ENCODE results near the gene CYP39A1. TPM values are rescaled to one million over a fixed set of nuclear protein-coding genes. Genes with fewer than 3 reads are reported as not detected.

CYP39A1 gene
- polyA plus RNA-seq, 2 of the 4 experiments (the other 2 are of a cell fraction) = 0.26 to 0.78 TPM

- H3K4me3 ChIP-seq = no peak overlapping the region
- H3K4me2 ChIP-seq = no peak overlapping the region
- H3K27ac ChIP-seq = no peak overlapping the region
- WGBS (ENCODE audit: missing lambda C conversion rate) = 60% methylated on average over 3 of the region's 3 CpGs
- H3K4me1 ChIP-seq = no peaks in the 10 kb centered on the region
- CTCF ChIA-PET = no interaction called here
- H3K9me3 ChIP-seq = no peaks in the 10 kb centered on the region
- POLR2A ChIA-PET = no interaction called here
- ATAC-seq (no peak), FAIRE-seq (no peak), DNase-seq (ENCODE audit: low read depth in 1 of 2, low spot score in 1 of 2) (no peak)
- TF ChIP-seq MAZ (IDR thresholded peaks at IDR 0.05; ENCODE audit: borderline replicate concordance, low read depth, low read length) (no peak), ELK1 (IDR thresholded peaks at IDR 0.05; ENCODE audit: low read depth, low read length) (no peak), PHF8 (IDR thresholded peaks at IDR 0.05; ENCODE audit: borderline replicate concordance, low read depth) (no peak), RFX5 (IDR thresholded peaks at IDR 0.05) (no peak), CHD2 (IDR thresholded peaks at IDR 0.05; ENCODE audit: low read length, partially characterized antibody) (no peak), POLR2AphosphoS2 (conservative IDR thresholded peaks at IDR 0.05; ENCODE audit: low read length) (no peak), MAFK (IDR thresholded peaks at IDR 0.05; ENCODE audit: partially characterized antibody) (no peak)
Measured at GRCh38 chr6:46530896-46531295, 121.7 kb downstream of the CYP39A1 start.

GRCh38 chr6:46528961-46529750 is 123.5 kb downstream of the CYP39A1 start:
- no peak for ATAC-seq
- H3K9me3 ChIP-seq = no peaks in the 10 kb centered on the region
- no peaks in the 10 kb centered on the region for H3K4me1 ChIP-seq
- H3K27ac ChIP-seq = no peak overlapping the region
- no peak overlapping the region for H3K4me2 ChIP-seq
- DNase-seq (ENCODE audit: low read depth in 1 of 2, low spot score in 1 of 2) = no peak
- no peak for FAIRE-seq
- CTCF ChIA-PET = interaction anchor here (1.0 kb wide), 1 partner anchor 12 kb away, joined by 4 read pairs; no protein-coding TSS in a partner anchor
- POLR2A ChIA-PET = no interaction called here
- no peak overlapping the region for H3K4me3 ChIP-seq
- no peak for TF ChIP-seq FOSL2 (IDR thresholded peaks at IDR 0.05)
- no peak for TF ChIP-seq FOSL2 (CRISPR knock-in tag; IDR thresholded peaks at IDR 0.05)
- no peak for TF ChIP-seq E2F6 (IDR thresholded peaks at IDR 0.05; ENCODE audit: borderline replicate concordance, low read depth)
- no peak for TF ChIP-seq HDAC2 (IDR thresholded peaks at IDR 0.05)
- no peak for TF ChIP-seq SMC3 (IDR thresholded peaks at IDR 0.05)
- no peak for TF ChIP-seq SREBF2 (IDR thresholded peaks at IDR 0.05)
- TF ChIP-seq PBX3 (IDR thresholded peaks at IDR 0.05) = no peak
- no peak for TF ChIP-seq POLR2AphosphoS2 (conservative IDR thresholded peaks at IDR 0.05; ENCODE audit: low read length)
- no peak for TF ChIP-seq CEBPB (IDR thresholded peaks at IDR 0.05)
- TF ChIP-seq BHLHE40 (IDR thresholded peaks at IDR 0.05; ENCODE audit: low read depth, low read length) = no peak
- TF ChIP-seq HOXB13 (CRISPR knock-in tag; IDR thresholded peaks at IDR 0.05; ENCODE audit: low read depth) = no peak
- no peak for TF ChIP-seq NPAS2 (CRISPR knock-in tag; IDR thresholded peaks at IDR 0.05; ENCODE audit: borderline replicate concordance)
- no peak for TF ChIP-seq CHD4 (IDR thresholded peaks at IDR 0.05; ENCODE audit: borderline replicate concordance)
- TF ChIP-seq EHF (CRISPR knock-in tag; IDR thresholded peaks at IDR 0.05) = no peak
- no peak for TF ChIP-seq MAFK (IDR thresholded peaks at IDR 0.05; ENCODE audit: partially characterized antibody)
- TF ChIP-seq ZC3H11A (IDR thresholded peaks at IDR 0.05) = no peak
- WGBS (ENCODE audit: missing lambda C conversion rate) = 20% methylated on average over 3 of the region's 3 CpGs

GRCh38 chr6:46526607-46527006 is 126.0 kb downstream of the CYP39A1 start:
- CTCF ChIA-PET = no interaction called here
- DNase-seq (ENCODE audit: low read depth in 1 of 2, low spot score in 1 of 2) = no peak
- no peak for ATAC-seq
- WGBS (ENCODE audit: missing lambda C conversion rate) = 23% methylated on average over 2 of the region's 2 CpGs
- Histone ChIP-seq H3K4me2 (no peak overlapping the region), H3K27ac (no peak overlapping the region), H3K4me3 (no peak overlapping the region), H3K4me1 (no peaks in the 10 kb centered on the region), H3K9me3 (no peaks in the 10 kb centered on the region)
- no peak for FAIRE-seq
- POLR2A ChIA-PET = no interaction called here
- TF ChIP-seq MAFK (IDR thresholded peaks at IDR 0.05; ENCODE audit: partially characterized antibody) (no peak), POLR2A (IDR thresholded peaks at IDR 0.05; ENCODE audit: low read length) (no peak), ESRRA (IDR thresholded peaks at IDR 0.05; ENCODE audit: borderline replicate concordance, low read length) (no peak), MAZ (IDR thresholded peaks at IDR 0.05; ENCODE audit: borderline replicate concordance, low read depth, low read length) (no peak), HMGXB4 (CRISPR knock-in tag; IDR thresholded peaks at IDR 0.05; ENCODE audit: borderline replicate concordance) (no peak), HES2 (IDR thresholded peaks at IDR 0.05) (no peak), JUN (IDR thresholded peaks at IDR 0.05) (no peak), GATA3 (IDR thresholded peaks at IDR 0.05; ENCODE audit: borderline replicate concordance) (no peak), EP300 (IDR thresholded peaks at IDR 0.05) (no peak), ELK1 (IDR thresholded peaks at IDR 0.05; ENCODE audit: low read depth, low read length) (no peak), EHF (CRISPR knock-in tag; IDR thresholded peaks at IDR 0.05) (no peak), ZFP36 (IDR thresholded peaks at IDR 0.05; ENCODE audit: borderline replicate concordance, partially characterized antibody) (no peak)

All from A549 (cell line).